NCI-H82 (cell line): ENCODE data around the gene HES3.

Source experiments
- DNase-seq: peaks from one replicate; lab custom pipeline; 2025; lab: John Stamatoyannopoulos, UW

HES3 gene

DNA sequence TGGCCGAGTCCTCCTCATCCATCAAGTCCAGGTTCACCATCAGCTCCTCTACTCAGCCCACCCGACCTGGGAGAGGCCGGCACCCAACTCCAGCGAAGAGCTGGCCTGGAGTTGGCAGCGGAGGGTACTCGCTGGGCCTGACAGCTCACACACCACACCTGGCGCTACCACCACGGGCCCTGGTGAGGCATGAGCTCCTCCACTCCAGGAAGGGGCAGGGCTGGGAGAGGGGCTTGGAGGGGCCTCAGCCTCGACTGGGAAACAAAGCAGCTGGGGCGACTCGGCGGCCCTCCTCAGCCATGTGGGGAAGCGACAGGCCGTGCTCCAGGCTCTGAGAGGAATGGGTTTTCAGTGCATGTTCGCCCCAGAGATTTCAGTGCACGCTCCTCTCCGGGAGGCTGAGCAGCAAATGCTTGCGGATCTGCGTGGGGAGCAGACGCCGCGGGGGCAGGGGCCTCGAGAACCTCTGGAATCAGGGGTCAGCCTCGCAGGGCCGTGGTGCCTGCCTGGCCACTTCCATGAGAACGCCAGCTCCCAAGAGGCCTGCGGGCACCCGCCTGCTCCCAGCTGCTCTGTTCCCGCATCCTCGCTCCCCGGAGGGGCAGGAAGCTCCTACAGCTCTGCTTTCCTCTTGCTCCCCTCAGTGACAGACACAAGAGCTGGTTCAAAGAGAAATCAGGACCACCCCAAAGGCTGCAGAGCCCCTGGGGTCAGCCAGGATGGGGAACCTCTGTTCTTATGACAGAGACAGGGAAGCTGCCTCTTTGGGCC, 35.8 kb downstream of the HES3 start:
- no peak for DNase-seq

DNA sequence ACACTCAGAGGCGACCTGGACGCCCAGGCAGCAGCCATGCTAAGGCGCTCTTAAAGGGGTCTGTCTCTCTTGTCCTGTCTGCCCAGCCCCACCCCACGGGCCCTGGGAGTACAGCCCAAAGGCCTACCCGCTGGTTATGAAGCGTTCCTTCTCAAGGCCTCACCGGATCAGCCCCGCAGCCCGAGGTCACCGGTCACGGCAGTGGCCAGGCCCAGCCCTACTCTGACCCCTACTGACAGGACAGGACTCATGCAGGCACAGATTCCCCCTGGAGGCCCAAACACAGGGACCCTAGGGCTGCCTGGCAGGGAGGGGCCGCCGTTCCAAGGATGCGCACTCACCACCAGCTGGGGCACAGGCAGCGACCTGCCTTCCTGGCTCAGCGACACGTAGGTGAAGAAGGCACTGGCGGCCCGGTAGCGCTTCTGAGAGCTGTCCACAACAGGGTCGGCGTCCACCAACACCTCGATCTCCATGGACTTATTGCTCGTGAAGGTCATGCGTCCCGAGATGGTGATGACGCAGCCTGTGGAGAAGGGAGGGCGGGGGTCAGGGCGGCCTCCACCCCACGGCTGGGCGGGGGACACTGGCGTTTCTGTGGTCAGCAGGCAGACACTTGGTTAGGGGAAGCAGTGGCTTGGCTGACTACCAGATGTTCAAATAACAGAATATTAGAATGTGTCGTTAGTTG, 36.9 kb downstream of the HES3 start:
- peak; percentile 38 for DNase-seq

DNA sequence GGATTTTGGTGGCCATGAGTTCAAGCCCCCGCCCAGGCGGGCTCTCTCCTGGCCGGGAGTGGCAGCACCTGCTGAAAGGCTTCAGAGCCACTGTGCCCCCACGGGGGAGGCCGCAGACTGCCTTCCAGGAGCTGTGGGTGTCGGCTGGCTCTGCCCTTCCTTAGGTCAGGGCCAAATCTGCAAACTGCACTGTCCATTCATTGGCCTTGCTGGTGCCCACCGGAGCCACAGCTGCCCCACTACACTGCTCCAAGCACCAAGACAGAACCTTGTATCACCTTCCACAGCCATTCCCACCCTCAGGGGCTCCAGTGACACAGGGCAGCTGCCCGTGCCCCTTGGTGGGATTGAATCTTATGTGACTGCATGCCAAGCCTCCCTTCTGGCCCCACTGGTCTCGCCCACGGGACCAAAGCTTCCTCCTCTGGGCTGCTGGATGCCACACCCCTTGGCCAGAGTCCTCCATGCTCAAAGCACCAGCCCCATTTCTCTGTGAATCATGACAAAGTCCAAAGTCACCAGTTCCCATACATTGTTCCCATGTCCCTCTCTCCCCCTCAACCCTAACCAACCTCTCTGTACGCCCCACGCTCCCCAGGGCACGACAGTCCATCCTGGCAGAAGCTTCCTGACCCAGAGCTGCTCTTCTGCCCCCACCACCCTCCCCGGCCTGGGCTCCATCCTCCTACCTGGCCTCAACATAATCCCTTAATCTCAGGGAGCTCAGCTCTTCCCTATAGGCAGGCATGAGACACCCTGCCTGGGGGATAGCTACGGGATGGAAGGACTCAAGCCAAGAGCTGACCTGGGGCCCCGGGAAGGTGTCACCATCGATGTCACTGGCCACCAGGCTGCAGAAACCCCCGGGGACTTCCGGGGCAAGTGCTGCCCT, 37.8 kb downstream of the HES3 start:
- peak; percentile 77 for DNase-seq

DNA sequence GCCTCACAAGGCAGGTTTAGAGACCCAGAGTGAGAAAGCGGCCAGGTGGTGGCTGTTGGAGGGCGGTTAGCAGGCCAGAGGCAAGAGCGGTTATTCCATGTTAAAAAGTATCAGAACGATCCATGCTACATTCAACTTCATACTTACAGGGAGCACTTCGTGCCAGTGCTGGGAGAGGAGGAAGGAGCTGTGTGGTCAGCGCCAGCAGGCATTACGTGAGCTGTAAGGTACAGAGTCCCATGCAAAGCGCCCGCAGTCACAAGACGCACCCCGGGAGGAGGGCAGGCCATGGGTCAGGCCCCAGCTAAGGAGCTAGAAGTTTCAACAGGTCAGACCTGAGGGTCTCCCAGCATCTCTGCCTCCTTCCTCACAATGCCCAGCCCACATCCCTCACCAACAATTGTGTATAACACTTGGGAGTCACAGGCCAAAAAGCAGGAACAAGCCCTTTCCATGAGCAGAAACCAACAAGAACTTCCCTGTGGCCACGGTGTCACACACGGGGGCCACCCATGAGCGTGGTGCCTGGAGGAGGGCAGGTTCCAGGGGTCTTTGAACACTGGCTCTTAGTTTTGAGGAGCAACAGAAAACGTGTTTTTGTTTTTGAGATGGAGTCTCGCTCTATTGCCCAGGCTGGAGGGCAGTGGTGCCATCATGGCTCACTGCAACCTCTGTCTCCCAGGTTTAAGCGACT, 38.7 kb downstream of the HES3 start:
- no peak for DNase-seq

DNA sequence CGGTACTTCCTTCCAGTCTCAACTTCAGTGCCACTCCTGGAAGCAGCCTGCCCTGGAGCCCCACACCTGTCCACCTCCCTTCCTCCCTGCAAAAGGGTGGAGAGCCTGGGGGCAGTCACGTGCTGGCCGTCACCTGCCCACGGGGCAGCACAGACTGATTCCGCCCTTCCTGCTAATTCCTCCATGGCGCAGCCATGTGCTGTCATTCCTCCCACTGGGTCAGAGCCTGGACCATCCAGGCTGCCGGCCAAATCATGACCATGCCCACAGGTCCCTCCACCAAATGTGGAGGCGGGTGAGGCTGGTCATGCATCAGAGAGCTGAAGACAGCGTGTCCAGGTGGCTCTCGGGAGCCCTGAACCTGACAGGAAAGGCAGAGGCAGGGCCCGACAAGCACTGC, 41.4 kb downstream of the HES3 start:
- no peak for DNase-seq

DNA sequence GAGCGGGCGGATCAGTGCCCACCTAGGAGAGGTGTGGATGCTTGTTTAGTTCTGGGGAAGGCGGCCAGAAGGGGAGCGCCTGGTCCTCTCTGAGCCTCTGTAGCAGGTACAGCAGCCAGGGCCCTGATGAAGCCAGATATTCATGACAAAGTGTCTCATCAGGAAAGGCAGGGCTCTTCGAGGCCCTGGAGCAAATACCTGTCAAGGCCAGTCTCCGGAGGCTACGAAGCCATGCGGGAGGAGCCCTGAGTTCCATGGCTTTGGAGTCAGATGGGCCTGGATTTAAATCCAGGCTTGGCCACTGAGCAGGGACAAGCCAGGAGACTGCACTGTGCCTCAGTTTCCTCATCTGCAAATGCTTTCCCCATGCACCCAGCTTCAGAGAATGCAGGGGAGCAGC, 42.3 kb downstream of the HES3 start:
- no peak for DNase-seq

DNA sequence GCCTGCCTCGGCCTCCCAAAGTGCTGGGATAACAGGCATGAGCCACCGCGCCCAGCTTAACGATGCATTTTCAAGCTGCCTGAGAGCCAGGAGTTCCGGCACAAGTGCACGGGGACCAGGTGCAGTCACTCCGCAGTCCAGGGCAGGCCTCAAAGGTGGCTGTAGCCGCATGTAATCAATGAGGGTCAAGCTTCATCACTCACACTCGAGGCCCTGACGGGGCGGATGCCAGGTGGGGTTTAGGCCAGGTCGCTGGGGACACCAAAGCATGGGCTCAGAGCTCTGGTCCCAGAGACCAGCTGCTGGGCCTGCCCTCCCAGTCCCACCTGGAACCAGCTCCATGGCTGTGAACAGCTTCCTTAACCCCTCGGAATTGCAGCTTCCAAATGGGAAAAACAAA, 43.0 kb downstream of the HES3 start:
- DNase-seq: no peak

DNA sequence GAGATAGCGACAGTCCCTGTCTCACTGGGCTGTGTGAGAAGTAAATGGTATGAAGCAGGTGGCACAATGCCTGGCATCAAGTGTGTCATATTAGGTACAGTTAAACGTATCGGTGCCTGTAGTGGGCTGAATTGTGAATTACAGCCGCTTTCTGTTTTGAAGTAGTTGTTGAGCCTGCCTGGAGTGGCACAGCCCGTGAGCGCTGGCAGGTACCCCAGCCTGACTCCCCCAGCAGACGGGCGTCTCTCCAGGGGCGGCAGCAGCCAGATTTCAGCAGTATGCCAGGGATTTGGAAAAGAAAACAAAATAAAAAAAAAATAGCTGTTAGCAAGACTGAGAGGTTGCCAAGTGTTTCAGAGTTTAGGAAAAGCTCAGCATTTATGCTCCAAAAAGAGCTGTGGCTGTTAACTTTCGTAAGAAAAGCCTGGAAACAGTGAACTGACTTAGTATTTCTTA, 43.5 kb downstream of the HES3 start:
- no peak for DNase-seq

DNA sequence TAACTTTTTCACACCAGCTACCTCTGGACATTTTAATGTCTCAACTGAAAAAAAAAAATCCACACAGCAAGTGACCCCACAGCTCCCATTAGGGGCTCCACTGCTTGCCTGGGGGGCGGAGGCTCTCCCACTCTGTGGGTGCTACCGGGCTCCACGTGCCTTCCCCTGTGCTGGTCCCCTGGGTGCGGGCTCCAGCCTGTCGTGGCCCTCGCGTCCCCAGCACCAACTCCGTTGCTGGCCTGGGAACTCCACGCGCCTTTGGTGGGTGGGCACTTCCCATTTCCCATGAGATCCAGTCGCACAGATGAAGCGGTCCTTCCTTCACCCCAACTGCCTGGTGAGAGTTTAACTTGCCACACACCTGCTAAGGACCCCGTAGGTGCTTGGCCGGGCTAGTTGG, 44.0 kb downstream of the HES3 start:
- no peak for DNase-seq

DNA sequence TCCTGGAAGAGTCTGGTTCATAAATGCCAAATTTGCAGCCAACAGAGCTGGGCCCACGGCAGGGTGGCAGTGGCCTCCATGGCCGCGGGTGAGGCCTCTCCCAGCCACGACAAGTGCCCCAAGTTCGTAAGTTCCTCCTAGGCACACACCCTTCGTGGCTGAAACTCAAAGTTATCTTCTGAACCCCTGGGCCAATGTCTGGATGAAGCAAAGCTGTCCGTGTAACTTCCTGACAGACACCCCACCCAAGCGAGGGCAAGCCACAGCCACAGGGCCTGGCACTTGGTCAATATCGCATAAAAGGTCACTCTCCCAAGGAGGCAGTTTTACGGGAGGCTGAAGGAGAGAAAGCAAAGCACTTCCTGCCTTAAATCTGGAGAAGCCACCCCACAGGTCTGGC, 44.7 kb downstream of the HES3 start:
- no peak for DNase-seq

DNA sequence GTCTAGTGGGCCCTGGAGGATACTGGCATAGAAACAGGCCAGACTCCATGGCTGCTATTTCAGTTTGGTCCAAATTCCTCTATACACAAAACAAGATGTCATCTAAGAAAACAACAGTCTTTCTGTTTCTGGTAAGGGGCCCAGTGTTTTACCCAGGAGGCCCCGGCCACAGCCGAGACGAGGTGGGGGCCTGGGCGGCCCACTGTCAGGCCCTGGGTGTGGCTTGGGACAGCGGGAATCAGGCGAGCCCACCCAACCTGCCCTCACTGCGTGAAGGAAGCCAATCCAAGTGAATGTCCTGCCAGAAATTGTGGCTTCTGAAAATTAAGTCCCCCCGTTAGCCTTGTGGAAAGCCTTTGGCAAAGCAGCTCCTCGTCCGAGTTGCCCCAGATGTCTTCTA, 48.1 kb downstream of the HES3 start:
- no peak for DNase-seq

DNA sequence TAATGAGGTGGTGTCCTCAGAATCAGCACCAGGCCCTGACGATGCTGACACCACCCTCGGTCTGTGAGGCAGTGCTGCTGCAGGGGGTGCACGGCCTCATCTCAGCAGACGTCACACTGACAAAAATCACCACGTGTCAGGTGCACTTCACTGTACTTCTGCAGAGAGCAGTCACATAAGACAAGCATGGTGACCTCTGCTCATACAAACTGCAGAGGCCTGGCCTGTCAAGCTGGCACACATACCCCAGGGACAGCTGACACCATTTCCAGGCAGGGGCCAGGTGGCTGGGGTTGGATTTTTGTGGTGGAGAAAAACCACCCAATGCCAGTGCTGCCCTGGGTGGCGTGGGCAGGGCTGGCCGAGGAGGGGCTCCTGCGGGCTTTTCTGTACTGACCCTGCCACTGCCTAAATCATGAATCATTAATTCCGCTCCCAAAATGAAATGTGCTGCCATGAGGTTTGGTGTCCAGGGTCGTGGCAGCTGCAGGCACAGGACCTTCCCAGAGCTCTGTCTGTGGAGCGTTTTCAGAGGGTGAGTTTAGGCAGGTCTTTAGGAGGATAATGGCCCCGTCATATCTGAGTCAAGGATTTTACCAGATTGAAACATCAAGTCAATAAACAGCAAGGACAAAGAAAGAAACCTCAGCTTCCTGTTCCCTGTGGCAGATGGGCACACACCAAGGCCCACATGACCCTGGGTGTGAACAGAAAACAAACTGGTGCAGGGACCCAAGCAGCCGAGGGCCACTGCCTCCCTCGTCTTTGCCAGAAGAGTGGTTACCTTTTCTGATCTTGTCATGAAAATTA, 50.3 kb downstream of the HES3 start:
- DNase-seq: no peak

DNA sequence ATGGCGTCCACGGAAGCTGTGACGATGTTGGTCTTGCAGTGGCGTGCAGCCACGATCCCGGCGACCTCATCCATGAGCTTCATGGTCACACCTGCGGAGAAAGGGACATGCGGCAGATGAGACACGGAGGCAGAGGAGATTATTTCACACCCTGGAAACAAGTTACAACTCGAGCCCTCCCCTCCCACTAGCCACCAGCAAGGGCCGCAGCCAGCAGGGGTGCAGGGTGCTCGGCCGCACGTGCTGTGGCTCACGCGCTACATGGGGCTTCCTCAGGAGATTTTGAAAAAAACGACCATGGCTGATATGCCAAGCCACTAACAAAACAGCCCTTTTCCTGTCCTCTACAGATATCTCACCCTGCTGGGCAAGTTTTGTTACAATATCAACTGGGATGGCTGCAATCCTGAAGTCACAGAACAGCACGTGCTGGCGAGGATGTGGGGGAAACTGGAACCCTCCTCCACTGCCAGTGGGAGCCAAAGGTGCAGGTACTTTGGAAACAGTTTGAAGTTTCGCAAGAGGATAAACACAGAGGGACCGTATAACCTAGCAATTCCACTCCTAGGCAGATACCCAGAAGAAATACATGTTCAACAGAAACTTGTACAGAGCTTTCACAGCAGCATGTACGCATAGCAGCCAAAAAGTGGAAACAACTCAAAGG, 51.0 kb downstream of the HES3 start:
- DNase-seq: no peak
